NCI-H510A (cell line): ENCODE results near the gene STX2.

Source experiments
- DNase-seq: peaks from one replicate; lab custom pipeline; 2025; lab: John Stamatoyannopoulos, UW

Gene STX2

GRCh38 chr12:130831246-130831645, 7.8 kb downstream of the STX2 start:
- no peak for DNase-seq

- no peak for DNase-seq
These were observed 8.9 kb downstream of the STX2 start for GRCh38 chr12:130830246-130830551.

- no peak for DNase-seq
These were observed 9.4 kb downstream of the STX2 start for GRCh38 chr12:130829391-130830245.

- no peak for DNase-seq
These were observed 10.2 kb downstream of the STX2 start for GRCh38 chr12:130828895-130829294.

- DNase-seq, result no peak
These were observed 11.6 kb downstream of the STX2 start for GRCh38 chr12:130827432-130827831.

- no peak for DNase-seq
These were observed 12.8 kb downstream of the STX2 start for GRCh38 chr12:130826151-130826801.

- DNase-seq, result no peak
These were observed 13.3 kb downstream of the STX2 start for GRCh38 chr12:130825771-130826150.

GRCh38 chr12:130819681-130820080, 19.4 kb downstream of the STX2 start:
- no peak for DNase-seq

GRCh38 chr12:130818635-130819576, 20.1 kb downstream of the STX2 start:
- peak; percentile 71 for DNase-seq

GRCh38 chr12:130818272-130818634, 20.8 kb downstream of the STX2 start:
- peak; percentile 68 for DNase-seq

- no peak for DNase-seq
These were observed 21.2 kb downstream of the STX2 start for GRCh38 chr12:130817804-130818203.

GRCh38 chr12:130816097-130816496, 23.0 kb downstream of the STX2 start:
- no peak for DNase-seq

- DNase-seq, result no peak
These were observed 23.9 kb downstream of the STX2 start for GRCh38 chr12:130815028-130815741.

GRCh38 chr12:130813949-130814348, 25.1 kb downstream of the STX2 start:
- DNase-seq, result no peak

GRCh38 chr12:130813436-130813835, 25.6 kb downstream of the STX2 start:
- no peak for DNase-seq

- no peak for DNase-seq
These were observed 29.3 kb downstream of the STX2 start for GRCh38 chr12:130809791-130810190.

GRCh38 chr12:130807309-130807708, 31.7 kb downstream of the STX2 start:
- no peak for DNase-seq

GRCh38 chr12:130806574-130806973, 32.5 kb downstream of the STX2 start:
- DNase-seq, result no peak

GRCh38 chr12:130805635-130806034, 33.4 kb downstream of the STX2 start:
- no peak for DNase-seq

GRCh38 chr12:130804216-130804615, 34.8 kb downstream of the STX2 start:
- no peak for DNase-seq

GRCh38 chr12:130803702-130804101, 35.3 kb downstream of the STX2 start:
- DNase-seq, result no peak

GRCh38 chr12:130800312-130800711, 38.7 kb downstream of the STX2 start:
- DNase-seq, result no peak
